ENCODE results near the gene CDS1. TPM values are rescaled to one million over a fixed set of nuclear protein-coding genes. Genes with fewer than 3 reads are reported as not detected.

CDS1 gene
- total and polyA plus RNA-seq, 10 of the 15 experiments (the other 5 are each of a cell fraction or from before 2014, with no cell fraction given), result 0.03 TPM; not detected in 8

GRCh38 chr4:84573385-84574068, 9.4 kb upstream of the CDS1 start (continued):
- TF ChIP-seq SREBF2 (IDR thresholded peaks at IDR 0.05; ENCODE audit: low read length) (no peak), CEBPB (IDR thresholded peaks at IDR 0.05; ENCODE audit: borderline replicate concordance in 1 of 2, low read depth in 2 of 2, low read length in 2 of 2) (no peak), NFIC (IDR thresholded peaks at IDR 0.05; ENCODE audit: low read depth, low read length) (no peak), PKNOX1 (IDR thresholded peaks at IDR 0.05) (no peak), STAT3 (IDR thresholded peaks at IDR 0.05; ENCODE audit: low read depth, low read length) (no peak), CBX5 (IDR thresholded peaks at IDR 0.05; ENCODE audit: low read depth) (no peak), SIN3A (IDR thresholded peaks at IDR 0.05; ENCODE audit: low read depth, low read length) (no peak), BACH1 (IDR thresholded peaks at IDR 0.05; ENCODE audit: borderline replicate concordance) (no peak), TCF7 (IDR thresholded peaks at IDR 0.05; ENCODE audit: borderline replicate concordance) (no peak), RAD21 (IDR thresholded peaks at IDR 0.05; ENCODE audit: insufficient read depth, low read depth, low read length) (no peak), BCL11A (IDR thresholded peaks at IDR 0.05; ENCODE audit: low read depth, low read length) (no peak), POLR2A (IDR thresholded peaks at IDR 0.05; ENCODE audit: low read depth, low read length) (no peak), NFXL1 (IDR thresholded peaks at IDR 0.05; ENCODE audit: borderline replicate concordance) (no peak)

- ChIA-PET SMC1A (ENCODE audit: uncharacterized antibody, unreplicated experiment) (no interaction called here), POLR2A (no interaction called here), CTCF (no interaction called here), RAD21 (ENCODE audit: unreplicated experiment) (no interaction called here)
- H4K20me1 ChIP-seq (ENCODE audit: control insufficient read depth, insufficient read depth), result no peaks in the 10 kb centered on the region
- H3K36me3 ChIP-seq (ENCODE audit: control insufficient read depth in 2 of 2, insufficient read depth in 2 of 2, low read length in 1 of 2), result no peaks in the 10 kb centered on the region
- DNase-seq (ENCODE audit: low read depth, low spot score) (no peak), FAIRE-seq (no peak), ATAC-seq (no peak)
- no peak overlapping the region for H3K4me2 ChIP-seq (ENCODE audit: control insufficient read depth, insufficient read depth)
- no peak overlapping the region for H2AFZ ChIP-seq (ENCODE audit: control insufficient read depth, low read depth, low read length)
- no peak overlapping the region for H3K27ac ChIP-seq (ENCODE audit: control insufficient read depth, insufficient read depth)
- intact Hi-C loops (cut with micrococcal nuclease; ENCODE audit: unreplicated experiment), result no loop called here
- in situ Hi-C loops (cut with MboI), result no loop called here
- H3K27me3 ChIP-seq (replicated peaks in 1 of 2; ENCODE audit: control insufficient read depth in 2 of 2, insufficient read depth in 2 of 2, low read length in 1 of 2), result no peaks in the 10 kb centered on the region
- no peak overlapping the region for H3K9ac ChIP-seq (ENCODE audit: control insufficient read depth, insufficient read depth, low read length)
- H3K9me3 ChIP-seq (replicated peaks; ENCODE audit: control insufficient read depth, insufficient read depth, low read length), result no peaks in the 10 kb centered on the region
- WGBS (ENCODE audit: insufficient coverage, insufficient replicate concordance, low lambda C conversion rate, missing lambda C conversion rate), result 26% methylated on average over 6 of the region's 6 CpGs
- no peaks in the 10 kb centered on the region for H3K4me1 ChIP-seq (ENCODE audit: control insufficient read depth, insufficient read depth, low read length)
- no TSS peak for BruUV-seq (replicated peaks)
- no peaks in the 10 kb centered on the region for H3K79me2 ChIP-seq (ENCODE audit: control insufficient read depth, insufficient read depth, low read length)
- no peak overlapping the region for H3K4me3 ChIP-seq
- TF ChIP-seq TBL1XR1 (IDR thresholded peaks at IDR 0.05; ENCODE audit: low read depth, low read length) (no peak), POLR2A (IDR thresholded peaks at IDR 0.05; ENCODE audit: low read depth, low read length) (no peak), SIX5 (IDR thresholded peaks at IDR 0.05; ENCODE audit: low read depth, low read length, severe bottlenecking) (no peak), RUNX3 (IDR thresholded peaks at IDR 0.05; ENCODE audit: low read length) (no peak), RFX5 (IDR thresholded peaks at IDR 0.05; ENCODE audit: low read depth, low read length) (no peak), JUNB (IDR thresholded peaks at IDR 0.05) (no peak), ZBTB11 (CRISPR knock-in tag; IDR thresholded peaks at IDR 0.05) (no peak), STAT3 (IDR thresholded peaks at IDR 0.05; ENCODE audit: low read depth, low read length) (no peak), MXI1 (IDR thresholded peaks at IDR 0.05; ENCODE audit: low read depth, low read length) (no peak)
These were observed 8.7 kb upstream of the CDS1 start for GRCh38 chr4:84574069-84574720.
